SH-SY5Y (cell line): ENCODE results near the gene CYREN.

Experiments used
- GATA2 ChIP-seq: IDR thresholded peaks from 2 replicates; pipeline ENCODE4 v1.6.1; 2011; ENCODE audit warnings: mild to moderate bottlenecking, low read depth, low read length
- GATA3 ChIP-seq: IDR thresholded peaks from 2 replicates; pipeline ENCODE4 v1.6.1; 2011; ENCODE audit warnings: low read depth, mild to moderate bottlenecking, low read length, moderate library complexity

GRCh38 chr7:135205850-135206249 lies 35.3 kb upstream of the CYREN start:
- TF ChIP-seq GATA2 (no peak), GATA3 (no peak)
